NOMO-1 treated with dmso at 0.1 percent for 144 hours (cell line): ENCODE results near the gene NDUFB10.
"Not testable (repeated sequence)": the region's sequence is repeated elsewhere in the genome, so short reads cannot be mapped to it uniquely, and the experiment has no call there.

Experiments used
- DNase-seq: peaks from one replicate; lab custom pipeline; 2025; ENCODE audit not compliant: unreplicated experiment; lab: John Stamatoyannopoulos, UW

Gene NDUFB10

DNA sequence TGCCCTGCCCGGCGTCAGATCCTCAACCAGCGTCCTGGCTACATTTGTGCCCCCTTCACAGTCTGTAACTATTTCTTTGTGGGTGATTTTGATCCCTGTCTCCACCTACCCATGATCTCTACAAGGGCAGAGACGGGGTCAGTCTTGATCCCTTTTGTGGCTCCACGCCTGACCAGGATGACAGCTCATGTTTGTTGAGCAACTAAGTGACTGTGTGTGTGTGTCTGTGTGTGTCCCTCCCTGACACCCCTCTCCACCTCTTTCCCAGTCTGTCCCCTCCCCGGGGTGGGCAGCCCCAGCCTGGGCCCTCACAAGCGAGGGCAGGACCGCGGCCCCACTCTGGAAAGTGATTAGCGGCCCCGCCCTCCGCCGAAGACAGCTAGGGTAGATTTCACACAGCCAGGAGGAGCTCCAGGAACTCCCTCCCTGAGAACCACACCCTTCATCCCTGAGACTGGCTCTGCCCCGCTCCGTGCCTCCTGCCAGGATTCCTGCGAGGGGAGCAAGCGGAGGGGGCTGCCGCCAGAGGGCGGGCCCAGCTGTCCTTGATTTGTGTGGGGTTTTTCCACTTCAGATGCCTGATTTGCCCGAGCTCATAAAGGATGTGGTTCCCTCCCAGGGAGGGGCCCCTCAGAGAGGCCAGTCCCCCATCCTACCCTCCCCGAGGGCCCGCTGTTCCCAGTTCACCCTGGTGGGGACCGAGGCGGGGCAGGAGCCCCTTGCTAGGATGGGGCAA is 35.9 kb upstream of the NDUFB10 start:
- DNase-seq = no peak

DNA sequence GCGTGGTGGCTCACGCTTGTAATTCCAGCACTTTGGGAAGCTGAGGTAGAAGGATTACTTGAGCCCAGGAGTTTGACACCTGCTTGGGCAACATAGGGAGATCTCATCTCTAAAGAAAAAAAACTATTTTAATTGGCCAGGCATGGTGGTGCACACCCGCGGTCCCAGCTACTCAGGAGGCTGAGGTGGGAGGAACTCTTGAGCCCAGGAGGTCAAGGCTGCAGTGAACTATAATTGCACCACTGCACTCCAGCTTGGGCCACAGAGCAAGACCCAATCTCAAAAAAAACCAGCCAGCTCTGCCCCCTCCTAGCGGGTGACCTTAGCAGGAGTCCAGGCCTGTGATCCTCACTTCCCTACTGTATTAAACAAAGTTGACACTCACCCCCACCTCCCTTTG is 35.2 kb upstream of the NDUFB10 start:
- no peak for DNase-seq

DNA sequence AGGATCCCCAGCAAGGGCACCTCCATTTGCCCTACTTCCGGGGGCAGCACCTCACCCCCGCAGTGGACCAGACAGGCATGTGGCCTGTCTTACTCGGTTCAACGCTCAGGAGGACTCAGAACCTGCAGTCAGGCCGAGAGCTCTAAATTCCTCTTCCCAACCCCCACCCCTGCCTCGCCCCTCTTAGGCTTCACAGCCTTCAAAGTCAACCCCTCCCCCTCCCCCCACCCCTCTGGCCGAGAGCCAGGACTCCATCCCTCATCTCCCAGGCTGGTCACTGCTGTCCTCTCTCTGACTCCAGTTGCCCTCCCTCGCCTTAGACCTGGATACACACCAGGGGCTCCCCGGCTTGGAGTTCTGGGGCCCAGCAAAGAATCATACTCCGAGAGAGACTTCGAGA is 33.1 kb upstream of the NDUFB10 start:
- no peak for DNase-seq

DNA sequence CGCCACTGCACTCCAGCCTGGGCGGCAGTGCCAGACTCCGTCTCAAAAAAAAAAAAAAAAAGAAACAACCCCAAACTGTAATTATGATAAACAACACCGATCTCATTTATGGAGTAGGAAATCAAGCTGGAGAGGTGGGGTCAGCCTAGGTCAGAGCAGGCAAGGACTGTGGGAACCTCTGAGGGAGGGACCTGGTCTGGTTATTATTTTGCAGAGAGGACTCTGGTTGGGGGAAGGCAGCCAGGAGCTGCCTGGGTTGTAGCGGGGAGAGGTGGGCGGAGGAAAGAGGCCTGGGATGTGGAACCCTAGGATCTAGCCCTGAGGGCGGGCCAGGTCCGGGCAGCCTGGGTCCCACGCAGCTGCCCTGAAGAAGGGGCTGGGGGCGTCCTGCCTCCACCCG is 30.2 kb upstream of the NDUFB10 start:
- peak; percentile 23 for DNase-seq

DNA sequence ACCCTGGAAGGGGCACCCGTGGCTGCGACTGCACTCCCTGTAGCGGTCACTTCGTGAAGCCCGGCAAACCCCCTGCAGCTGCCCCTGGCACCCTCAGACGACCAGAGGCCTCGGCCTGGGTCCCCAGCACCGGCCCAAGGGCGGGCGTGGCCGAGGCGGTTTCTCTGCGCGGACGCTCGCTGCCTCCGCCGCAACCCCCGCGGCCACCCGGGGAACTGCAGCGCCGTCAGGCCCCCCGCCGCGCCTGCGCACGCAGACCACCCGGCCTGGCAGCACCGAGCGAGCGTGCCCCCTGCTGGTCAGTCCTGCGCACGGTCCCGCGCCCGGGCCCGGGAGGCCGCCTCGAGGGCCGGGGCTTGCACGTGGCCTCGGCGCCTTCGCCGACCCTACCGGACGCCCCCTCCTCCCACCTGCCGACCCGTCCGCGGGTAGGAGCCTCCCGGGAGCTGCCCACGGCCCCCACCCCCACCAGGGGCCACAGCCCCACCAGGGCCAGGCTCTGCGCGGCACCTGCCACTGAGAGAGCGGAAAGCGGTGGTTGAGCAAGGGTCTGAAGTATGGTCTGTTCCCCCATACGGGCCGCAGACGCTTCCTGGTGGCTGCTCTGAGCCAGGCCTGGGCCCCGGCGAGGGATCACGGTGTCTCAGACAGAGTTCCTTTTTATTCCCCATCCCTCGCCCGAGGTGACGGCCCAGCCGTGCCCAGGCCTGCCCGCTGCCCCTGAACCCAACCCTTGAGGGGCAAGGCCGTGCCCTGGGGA is 29.6 kb upstream of the NDUFB10 start:
- peak; percentile 79 for DNase-seq

DNA sequence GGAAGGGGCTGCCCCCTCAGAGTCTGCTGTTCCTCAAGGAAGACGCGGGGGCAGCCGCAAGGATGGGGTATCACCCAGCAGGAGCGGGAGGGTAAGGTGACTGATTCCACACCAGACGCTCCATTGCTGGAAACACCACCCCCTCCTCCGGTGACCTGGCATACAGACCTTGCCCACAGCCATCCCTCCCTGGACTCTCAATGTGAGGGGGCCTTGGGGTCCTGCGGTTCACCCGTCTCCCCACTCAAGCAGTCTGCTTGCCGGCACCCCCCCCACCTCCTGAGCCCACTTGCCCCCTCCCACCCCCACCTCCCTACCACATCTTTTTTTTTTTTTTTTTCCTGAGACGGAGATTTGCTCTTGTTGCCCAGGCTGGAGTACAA is 29.0 kb upstream of the NDUFB10 start:
- DNase-seq = no peak

DNA sequence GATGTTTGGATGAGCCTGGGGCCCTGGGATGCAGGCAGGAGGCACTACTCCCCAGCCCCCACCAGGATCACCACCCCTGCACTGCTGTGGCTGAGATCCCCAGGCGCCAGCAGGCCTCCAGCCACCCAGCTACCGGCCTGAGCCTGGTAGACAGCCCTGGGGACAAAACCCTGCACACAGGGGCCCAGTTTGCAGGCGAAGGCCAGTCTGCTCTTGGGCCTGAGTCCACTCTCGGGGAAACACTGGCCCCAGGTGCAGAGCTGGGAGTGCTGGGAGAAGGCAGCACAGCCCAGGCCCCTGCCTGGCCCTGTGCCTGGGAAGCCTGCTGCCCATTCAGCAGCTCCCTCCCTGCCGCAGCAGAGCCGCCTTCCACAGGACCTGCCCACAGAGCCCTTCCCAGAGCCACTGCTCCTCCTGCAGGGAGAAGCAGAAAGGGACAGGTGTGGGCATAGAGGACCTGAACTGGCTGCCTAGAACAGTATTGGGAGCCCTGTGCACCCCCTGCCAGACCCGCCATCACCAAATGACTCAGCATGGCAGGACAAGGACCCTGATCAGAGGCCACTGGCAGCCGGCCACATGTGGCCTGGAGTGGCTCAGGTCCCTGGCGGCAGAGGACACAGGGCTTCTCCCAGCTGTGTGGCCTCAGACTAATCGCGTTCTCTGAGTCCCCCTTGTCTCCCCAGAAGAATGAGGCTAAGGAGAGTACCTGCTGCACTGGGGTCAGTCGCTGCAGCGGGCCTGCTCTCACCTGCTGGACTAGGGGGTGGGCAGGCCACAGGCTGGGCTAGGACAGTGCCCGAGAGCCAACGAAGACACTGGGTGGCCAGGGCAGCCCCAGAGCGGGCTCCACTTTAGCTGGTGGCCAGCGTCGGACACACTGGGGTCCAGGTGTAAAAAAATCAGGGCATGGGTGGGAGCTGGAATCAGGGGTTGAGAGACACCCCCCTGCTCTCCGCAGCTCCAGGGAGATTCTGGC is 27.0 kb upstream of the NDUFB10 start:
- DNase-seq = no peak

DNA sequence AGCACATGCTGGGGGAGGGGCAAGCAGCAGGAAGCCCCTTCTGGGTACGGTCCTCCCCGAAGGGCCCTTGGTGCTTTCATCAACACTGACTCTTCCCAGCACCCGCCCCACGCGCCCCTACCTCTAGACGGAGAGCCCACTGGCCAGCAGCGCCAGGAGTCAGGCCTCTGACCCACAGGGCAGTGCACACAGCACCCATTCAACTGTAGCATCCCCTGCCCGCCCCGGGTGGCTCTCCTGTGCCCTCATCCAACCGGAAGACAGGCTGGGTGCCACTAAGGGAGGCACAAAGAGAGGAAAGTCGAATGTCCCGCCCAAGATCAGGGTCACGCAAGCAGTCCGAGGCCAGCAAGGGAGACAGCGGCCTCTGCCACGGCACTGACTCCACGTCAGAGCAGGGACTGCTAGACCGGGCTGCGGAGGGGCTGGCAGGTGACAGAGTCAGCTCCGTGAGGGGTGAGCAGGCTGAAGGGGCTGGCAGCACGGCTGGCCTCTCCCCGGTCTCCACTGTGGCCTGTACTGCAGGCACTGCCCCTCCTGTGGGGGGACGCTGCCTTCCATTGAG is 26.2 kb upstream of the NDUFB10 start:
- no peak for DNase-seq

DNA sequence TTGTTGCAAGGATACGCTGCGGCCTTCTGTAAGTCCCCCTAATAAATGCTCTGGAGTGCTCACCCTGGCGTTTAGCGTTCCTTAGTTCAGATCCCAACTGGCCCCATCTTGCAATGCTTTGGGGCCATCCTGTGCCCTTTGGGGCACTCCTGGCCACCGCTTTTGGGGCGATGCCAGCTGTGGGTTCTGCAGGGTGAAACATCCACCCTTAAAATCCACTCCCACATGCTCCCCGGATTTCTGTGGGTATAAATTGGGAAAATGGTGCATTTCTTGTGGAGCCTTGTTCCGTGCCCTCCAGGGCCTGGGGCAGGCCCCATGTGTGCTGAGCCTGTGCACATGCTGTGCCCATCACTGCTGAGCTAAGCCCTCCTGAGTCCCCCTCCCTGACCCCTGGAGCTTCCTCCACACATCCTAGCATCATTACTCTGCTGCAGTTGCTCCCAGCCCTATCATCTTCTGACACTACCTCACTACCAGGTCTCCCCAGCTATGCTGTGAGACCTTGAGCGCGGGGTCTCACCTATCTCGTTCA is 22.3 kb upstream of the NDUFB10 start:
- DNase-seq = no peak

DNA sequence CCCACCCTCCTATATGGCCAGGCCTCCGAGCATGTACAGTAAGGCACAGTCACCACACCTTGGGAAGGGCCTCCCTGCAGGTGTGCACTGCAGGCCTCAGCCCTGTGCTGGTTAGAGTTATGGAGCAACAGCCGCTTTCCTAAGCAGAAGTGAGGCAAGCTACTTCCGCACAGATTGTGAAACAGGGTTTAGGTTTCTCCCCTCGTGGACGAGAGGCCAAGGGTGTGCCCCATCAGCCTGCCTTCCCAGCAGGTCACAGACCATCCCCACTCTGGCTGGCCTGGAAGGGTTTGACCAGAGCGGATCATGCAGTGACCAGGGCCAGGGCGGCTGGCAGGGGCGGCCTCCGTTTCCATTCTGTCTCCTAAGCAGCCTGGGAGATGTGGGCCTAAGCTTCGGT is 21.0 kb upstream of the NDUFB10 start:
- DNase-seq = peak; percentile 89

DNA sequence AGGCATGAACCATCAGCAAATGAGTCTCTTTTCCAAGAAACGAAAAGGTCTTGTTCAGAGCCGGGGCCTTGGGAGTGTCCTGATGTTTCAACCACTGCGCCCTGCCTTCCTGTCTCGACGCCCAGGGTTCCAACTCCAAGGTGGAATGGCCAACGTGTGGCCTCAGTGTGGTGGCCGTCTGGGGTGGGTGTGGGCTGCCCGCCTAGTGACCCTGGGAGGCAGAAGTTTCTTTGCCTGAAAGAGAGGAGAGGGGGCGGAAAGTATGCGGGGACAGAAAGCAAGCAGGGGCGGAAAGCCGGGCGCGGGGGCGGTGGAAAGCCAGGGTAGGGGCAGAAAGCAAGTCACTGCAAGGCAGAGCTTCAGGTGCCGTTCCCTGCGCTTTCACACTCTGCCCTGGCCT is 20.4 kb upstream of the NDUFB10 start:
- DNase-seq = no peak

DNA sequence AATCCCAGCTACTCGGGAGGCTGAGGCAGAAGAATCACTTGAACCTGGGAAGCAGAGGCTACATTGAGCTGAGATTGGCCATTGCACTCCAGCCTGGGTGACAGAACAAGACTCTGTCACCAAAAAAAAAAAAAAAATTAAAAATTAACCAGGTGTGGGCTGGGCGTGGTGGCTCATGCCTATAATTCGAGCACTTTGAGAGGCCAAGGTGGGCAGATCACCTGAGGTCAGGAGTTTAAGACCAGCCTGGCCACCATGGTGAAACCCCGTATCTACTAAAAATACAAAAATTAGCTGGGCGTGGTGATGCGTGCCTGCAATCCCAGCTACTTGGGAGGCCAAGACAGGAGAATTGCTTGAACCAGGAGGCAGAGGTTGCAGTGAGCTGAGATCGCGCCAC is 19.5 kb upstream of the NDUFB10 start:
- not testable (repeated sequence) for DNase-seq

DNA sequence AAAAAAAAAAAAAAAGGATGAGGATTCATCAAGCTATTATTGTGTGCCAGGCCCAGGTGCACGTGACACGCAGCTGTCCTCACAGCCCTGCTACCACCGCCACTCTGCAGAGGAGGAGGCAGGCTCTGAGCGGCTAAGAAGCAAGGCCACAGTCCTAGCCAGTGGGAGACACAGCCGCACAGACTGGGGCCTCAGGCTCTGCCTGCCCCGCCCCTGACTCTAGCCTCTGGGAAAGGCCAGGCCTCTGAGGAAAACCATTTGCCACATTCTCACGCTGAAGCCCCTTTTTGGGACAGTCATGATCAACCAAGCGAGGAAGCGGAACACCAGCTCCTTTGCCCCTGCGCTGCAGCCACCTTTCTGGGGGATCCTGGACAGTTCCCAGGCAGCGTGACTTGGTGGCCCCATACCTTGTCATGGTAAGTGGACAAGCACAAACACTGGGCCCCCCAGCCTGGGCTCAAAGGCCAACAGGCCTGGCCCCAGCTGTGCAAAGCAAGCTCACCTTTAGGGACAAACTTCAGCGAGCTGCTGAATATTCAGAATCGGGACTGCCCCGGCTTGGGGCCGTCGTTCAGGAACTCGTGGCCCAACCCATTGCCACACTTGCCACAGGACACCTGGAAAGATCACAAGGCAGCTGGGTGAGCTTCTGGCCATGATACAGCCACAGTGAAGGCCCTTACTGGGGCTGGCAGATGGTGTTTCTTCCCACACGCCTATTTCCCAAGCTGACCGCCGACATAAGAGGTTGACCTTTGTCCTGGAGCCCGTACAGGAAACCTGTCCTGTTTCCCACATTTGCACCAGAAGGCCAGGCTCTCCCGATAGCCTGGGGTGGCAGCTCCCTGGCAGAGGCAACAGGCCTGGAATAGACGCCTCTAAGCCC is 18.8 kb upstream of the NDUFB10 start:
- no peak for DNase-seq

DNA sequence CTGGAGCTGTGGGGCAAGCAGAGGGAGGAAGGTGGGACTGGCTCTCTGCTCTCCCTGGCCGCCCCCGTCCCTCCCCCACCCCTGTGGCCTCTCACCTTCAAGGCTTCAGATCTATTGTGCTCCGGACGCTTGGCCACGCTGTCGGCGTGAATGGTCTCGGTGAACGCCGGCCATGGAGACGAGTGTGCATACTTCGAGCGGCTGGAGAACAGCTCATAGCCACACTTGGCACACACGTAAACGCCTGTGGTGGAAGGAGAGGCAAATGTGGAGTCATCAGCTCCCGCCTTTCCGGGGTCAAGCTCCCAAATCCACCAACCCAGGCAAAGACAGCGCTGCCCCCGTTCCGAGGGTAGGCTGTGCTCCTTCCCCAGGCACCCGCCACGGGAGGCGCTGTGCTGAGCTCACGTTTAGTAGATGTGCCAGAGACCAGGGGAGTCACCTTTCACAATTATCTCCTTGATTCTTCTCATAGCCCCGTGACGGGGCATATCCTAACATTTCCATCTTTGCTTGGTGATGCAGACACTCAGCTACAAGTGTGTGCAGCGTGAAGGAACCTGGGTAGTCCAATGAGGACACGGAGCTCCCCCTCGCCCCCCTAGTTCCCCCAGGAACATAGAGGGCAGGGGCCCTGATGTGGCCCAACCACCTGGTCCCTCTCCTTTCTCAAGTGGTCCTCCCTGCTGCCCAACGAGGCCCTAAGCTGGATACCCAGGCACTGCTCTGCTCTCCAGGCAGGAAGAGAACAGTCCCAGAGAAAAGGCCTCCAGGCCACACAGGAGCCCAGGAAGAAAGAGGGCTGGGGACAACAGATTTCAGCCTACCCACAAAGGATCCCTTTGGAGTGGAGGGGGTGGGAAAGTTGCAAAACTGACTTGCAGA is 17.9 kb upstream of the NDUFB10 start:
- DNase-seq = peak; percentile 36

DNA sequence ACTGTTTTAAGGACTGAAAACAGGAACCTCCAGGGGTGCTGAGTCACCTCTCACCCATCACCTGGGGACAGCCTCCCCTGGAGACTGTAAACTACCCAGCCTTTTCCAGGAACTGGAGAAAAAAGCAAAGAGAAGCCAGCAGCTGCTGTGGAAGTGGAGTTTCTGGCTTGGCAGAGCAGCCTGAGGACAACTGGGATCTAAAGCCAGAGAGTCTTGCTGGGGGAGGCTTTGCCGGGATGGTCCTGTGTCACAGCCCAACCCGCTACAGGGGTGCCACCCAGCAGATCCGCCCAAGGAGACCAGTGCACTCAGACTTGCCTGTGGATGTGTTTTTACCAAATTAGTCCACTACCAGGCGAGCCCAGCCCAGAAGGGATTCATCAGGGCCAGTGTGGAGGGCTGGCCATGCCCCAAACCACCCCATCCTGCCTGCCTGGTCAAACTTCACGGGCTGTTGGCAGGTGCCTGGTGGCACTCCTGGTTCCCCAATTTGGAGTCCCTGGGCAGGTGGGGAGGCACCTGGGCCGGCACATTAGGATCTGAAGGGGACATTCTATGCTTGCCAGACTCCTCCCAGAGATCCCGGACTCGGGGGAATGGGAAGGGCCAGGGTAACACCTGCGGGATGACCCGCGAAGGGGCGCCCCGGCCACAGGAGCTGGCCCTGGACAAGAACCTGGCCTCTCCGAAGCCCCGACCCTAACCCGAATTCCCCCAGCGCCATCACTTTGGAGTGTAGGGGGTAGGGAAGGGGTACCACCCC is 17.1 kb upstream of the NDUFB10 start:
- peak; percentile 55 for DNase-seq

DNA sequence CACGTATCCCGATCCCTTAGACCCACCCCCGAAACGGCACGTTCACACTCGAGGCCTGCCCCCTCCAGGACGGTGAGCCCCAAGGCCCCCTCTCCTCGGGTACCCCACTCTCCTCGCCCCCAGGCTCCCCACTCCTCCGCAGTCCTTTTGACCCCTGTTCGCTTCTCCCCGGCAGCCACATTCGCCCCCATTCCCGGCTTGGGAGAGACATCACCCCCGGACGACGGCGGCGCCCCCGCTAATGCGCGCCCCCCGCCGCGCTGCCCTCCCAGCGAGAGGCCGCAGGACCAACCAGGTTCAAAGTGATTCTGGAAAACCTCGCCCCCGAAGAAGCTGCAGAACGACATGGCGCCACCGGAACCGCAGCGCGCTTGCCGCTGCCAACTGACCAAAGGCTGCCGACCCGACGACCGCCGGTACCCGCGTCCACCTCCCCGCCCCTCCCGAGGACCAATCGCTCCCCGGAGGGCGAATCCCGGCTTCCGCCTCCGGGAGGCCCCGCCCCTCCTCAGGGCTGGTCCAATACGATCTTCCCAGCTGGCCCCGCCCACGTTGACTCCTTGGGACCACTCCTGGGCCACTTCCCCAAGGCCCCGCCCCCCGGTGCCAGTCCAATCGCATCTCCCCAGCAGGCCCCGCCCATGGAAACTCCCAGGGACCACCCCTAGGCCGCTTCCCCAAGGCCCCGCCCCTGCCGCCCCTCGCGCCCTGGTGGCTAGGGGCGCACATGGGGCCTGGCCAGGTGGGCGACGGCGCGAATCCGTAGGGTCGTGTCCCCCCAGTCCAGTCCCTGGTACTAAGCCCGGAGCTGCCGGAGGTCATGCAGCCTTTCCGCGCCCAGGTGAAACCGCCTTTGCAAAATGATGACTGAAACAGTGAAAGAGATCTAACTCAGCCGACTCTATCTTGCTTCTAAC is 16.3 kb upstream of the NDUFB10 start, which contains the start of gene MSRB1:
TSS of gene MSRB1 (minus strand) at position 390 of the 917 bp plus-strand sequence. CDS start at position 347, 43 bp downstream.
- peak; percentile 98 for DNase-seq

DNA sequence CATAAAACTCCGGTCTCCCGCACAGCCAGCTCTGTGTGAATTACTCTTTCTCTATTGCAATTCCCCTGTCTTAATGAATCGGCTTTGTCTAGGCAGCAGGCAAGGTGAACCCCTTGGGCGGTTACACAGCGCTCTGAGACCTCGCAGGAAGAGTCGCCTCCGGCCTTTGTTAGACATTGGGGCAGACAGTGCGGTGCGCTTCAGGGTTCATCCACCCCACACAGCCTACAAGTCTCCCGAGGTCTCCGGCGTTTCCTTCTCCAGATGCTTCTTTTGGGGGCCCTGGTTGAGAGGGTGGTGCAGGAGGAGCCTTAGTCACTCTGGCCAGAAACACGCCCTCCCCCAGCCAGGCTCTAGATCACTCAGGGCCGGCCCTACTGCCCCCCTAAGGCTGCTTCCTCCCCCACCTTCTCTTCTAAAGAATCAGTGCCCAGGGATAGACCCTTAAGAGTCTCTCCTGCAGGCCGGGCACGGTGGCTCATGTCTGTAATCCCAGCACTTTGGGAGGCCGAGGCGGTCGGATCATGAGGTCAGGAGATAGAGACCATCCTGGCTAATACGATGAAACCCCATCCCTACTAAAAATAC is 14.6 kb upstream of the NDUFB10 start:
- no peak for DNase-seq
